Keratinocyte (primary cell): ENCODE data around the gene DAPK3. TPM values are rescaled to one million over a fixed set of nuclear protein-coding genes. Genes with fewer than 3 reads are reported as not detected.
"Not testable (repeated sequence)": the region's sequence is repeated elsewhere in the genome, so short reads cannot be mapped to it uniquely, and the experiment has no call there.

Experiments
- DNase-seq: peaks from one replicate; pipeline ENCODE4 v3.0.0-alpha.2; 2011; ENCODE audit warnings: low read depth, missing footprints, low spot score
- FAIRE-seq: peaks from 2 replicates; lab custom pipeline; 2011; peaks lifted over from hg19 to GRCh38; lab: Jason Lieb, UNC
- H2AFZ ChIP-seq: 2 replicates; pipeline ENCODE4 v1.6.0; 2012; ENCODE audit warnings: low read length, control low read depth, inconsistent platforms; ENCODE audit not compliant: control insufficient read depth
- H3K27ac ChIP-seq: 2 replicates; pipeline ENCODE4 v1.5.1; 2011; ENCODE audit warnings: low read length; ENCODE audit not compliant: control insufficient read depth, insufficient read depth
- H3K27me3 ChIP-seq: 3 replicates; pipeline ENCODE4 v1.6.0; 2011; ENCODE audit warnings: low read length; ENCODE audit not compliant: control insufficient read depth, insufficient read depth; ENCODE audit errors: extremely low read depth
- H3K36me3 ChIP-seq, 2 experiments: 2 replicates in 1 of 2; 3 replicates in 1 of 2; pipeline ENCODE4 v1.5.1; 2011; ENCODE audit warnings: low read length in 2 of 2, mild to moderate bottlenecking in 1 of 2; ENCODE audit not compliant: control insufficient read depth in 2 of 2, insufficient read depth in 2 of 2; ENCODE audit errors: extremely low read depth in 1 of 2
- H3K4me1 ChIP-seq: 3 replicates; pipeline ENCODE4 v1.5.1; 2011; ENCODE audit warnings: low read length; ENCODE audit not compliant: control insufficient read depth, insufficient read depth; ENCODE audit errors: extremely low read depth
- H3K4me2 ChIP-seq: 3 replicates; pipeline ENCODE4 v1.6.0; 2011; ENCODE audit warnings: low read depth, low read length; ENCODE audit not compliant: control insufficient read depth, insufficient read depth; ENCODE audit errors: extremely low read depth
- H3K4me3 ChIP-seq, 3 experiments: fragments of 200-600 bp in 1 of 3; sonication (generic) in 1 of 3; 2 replicates in 2 of 3; 3 replicates in 1 of 3; pipeline ENCODE4 v1.5.1; 2011 to 2016; ENCODE audit warnings: low read length in 3 of 3, mild to moderate bottlenecking in 3 of 3, control low read depth in 2 of 3, inconsistent platforms in 1 of 3, low read depth in 1 of 3, mixed read lengths in 1 of 3, mixed run types in 1 of 3, moderate library complexity in 1 of 3; ENCODE audit not compliant: control insufficient read depth in 2 of 3, insufficient read depth in 2 of 3; ENCODE audit errors: extremely low read depth in 1 of 3
- H3K79me2 ChIP-seq: 2 replicates; pipeline ENCODE4 v1.6.0; 2012; ENCODE audit warnings: low read length; ENCODE audit not compliant: control insufficient read depth, insufficient read depth
- H3K9ac ChIP-seq: 3 replicates; pipeline ENCODE4 v1.6.0; 2011; ENCODE audit warnings: low read length; ENCODE audit not compliant: control insufficient read depth, insufficient read depth; ENCODE audit errors: extremely low read depth
- H3K9me1 ChIP-seq: 3 replicates; pipeline ENCODE4 v1.6.0; 2011; ENCODE audit warnings: low read length; ENCODE audit not compliant: control insufficient read depth, insufficient read depth; ENCODE audit errors: extremely low read depth
- H3K9me3 ChIP-seq: 2 replicates; pipeline ENCODE4 v1.5.1; 2012; ENCODE audit warnings: low read depth, low read length; ENCODE audit not compliant: control insufficient read depth
- H4K20me1 ChIP-seq: 3 replicates; pipeline ENCODE4 v1.6.0; 2011; ENCODE audit warnings: low read length; ENCODE audit not compliant: control insufficient read depth, insufficient read depth; ENCODE audit errors: extremely low read depth
- CTCF ChIP-seq, 3 experiments: IDR thresholded peaks in 1 of 3; conservative IDR thresholded peaks in 1 of 3; optimal IDR thresholded peaks in 1 of 3; 2 replicates in 2 of 3; 3 replicates in 1 of 3; pipeline versions ENCODE3 to v1.5.1; 2011; ENCODE audit warnings: low read length in 3 of 3, mild to moderate bottlenecking in 3 of 3, moderate library complexity in 2 of 3, control low read depth in 1 of 3, inconsistent platforms in 1 of 3; ENCODE audit not compliant: insufficient read depth in 2 of 3; ENCODE audit errors: extremely low read depth in 1 of 3
- EZH2 ChIP-seq: IDR thresholded peaks from one replicate; pipeline ENCODE4 v1.6.1; 2012; ENCODE audit warnings: inconsistent platforms, mild to moderate bottlenecking, low read length, moderate library complexity
- dilution Hi-C: fragments of 300-500 bp; cut with MboI; formaldehyde crosslinking; loops from one replicate; pipeline ENCODE4 v1.7.0; 2020; ENCODE audit warnings: low sequenced_read_pairs; ENCODE audit not compliant: extremely low pct_ligation_motif_present
- polyA plus RNA-seq, 5 experiments: library from polyadenylated mRNA; depleted of rRNA in 3 of 5; stranded (reverse) in 3 of 5; stranded (forward) in 1 of 5; unstranded in 1 of 5; fragments of >200 nt; gene quantifications; 1 replicate in 1 of 5; 2 replicates in 3 of 5; 3 replicates in 1 of 5; pipeline versions ENCODE4 v1.2.1 to v1.2.3, GENCODE V29; 2011 to 2012; ENCODE audit warnings: missing spikeins in 2 of 5, low read depth in 1 of 5, low replicate concordance in 1 of 5

Gene DAPK3
- polyA plus RNA-seq, 1 donor (not counting 4 experiments of a cell fraction or from before 2014, with no cell fraction given) = 57.3 TPM

DNA sequence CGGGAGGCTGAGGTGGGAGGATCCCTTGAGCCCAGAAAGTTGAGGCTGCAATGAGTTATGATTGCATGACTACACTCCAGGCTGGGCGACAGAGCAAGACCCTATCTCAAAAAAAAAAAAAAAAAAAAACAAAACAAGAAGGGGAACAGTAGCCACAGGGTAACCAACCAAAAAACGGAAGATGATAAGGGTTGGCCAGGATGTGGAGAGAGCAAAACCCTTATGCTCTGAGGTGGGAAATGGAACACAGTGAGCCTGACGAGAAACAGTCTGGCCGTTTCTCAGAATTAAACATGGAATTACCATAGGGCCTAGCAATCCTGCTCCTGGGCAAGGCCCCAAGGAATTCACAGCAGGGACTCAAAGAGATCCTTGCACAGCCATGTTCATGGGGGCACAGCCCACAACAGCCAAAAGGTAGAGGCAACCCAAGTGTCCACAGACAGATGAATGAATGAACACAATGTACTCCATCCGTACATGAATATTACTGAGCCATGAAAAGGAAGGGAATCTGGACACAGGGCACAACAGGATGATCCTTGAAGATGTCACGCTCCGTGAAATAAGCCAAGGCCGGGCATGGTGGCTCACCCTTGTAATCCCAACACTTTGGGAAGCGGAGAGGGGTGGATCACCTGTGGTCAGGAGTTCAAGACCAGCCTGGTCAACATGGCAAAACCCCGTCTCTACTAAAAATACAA, 26.7 kb downstream of the DAPK3 start:
- DNase-seq = no peak
- no peak overlapping the region for H3K27ac ChIP-seq
- H3K36me3 ChIP-seq = no peaks in the 10 kb centered on the region
- H3K4me1 ChIP-seq = no peaks in the 10 kb centered on the region
- H3K4me3 ChIP-seq = no peak overlapping the region
- dilution Hi-C loops = no loop called here
- no peak overlapping the region for H2AFZ ChIP-seq
- FAIRE-seq = no peak
- no peaks in the 10 kb centered on the region for H3K27me3 ChIP-seq
- no peak overlapping the region for H3K9ac ChIP-seq
- no peaks in the 10 kb centered on the region for H3K9me3 ChIP-seq
- H4K20me1 ChIP-seq = no peaks in the 10 kb centered on the region
- H3K79me2 ChIP-seq = no peaks in the 10 kb centered on the region
- H3K9me1 ChIP-seq = no peaks in the 10 kb centered on the region
- H3K4me2 ChIP-seq = no peak overlapping the region
- no peak for TF ChIP-seq CTCF (optimal IDR thresholded peaks at IDR 0.05 in 1 of 3, IDR thresholded peaks at IDR 0.05 in 1 of 3, conservative IDR thresholded peaks at IDR 0.05 in 1 of 3; ENCODE audit: extremely low read depth in 1 of 3, insufficient read depth in 2 of 3, low read length in 3 of 3)
- TF ChIP-seq EZH2 = no peak

GRCh38 chr19:3942790-3943409, 28.0 kb downstream of the DAPK3 start:
- TF ChIP-seq CTCF (optimal IDR thresholded peaks at IDR 0.05 in 1 of 3, IDR thresholded peaks at IDR 0.05 in 1 of 3, conservative IDR thresholded peaks at IDR 0.05 in 1 of 3; ENCODE audit: extremely low read depth in 1 of 3, insufficient read depth in 2 of 3, low read length in 3 of 3) (no peak), EZH2 (no peak)
- dilution Hi-C loops = no loop called here
- no peak overlapping the region for H2AFZ ChIP-seq

DNA sequence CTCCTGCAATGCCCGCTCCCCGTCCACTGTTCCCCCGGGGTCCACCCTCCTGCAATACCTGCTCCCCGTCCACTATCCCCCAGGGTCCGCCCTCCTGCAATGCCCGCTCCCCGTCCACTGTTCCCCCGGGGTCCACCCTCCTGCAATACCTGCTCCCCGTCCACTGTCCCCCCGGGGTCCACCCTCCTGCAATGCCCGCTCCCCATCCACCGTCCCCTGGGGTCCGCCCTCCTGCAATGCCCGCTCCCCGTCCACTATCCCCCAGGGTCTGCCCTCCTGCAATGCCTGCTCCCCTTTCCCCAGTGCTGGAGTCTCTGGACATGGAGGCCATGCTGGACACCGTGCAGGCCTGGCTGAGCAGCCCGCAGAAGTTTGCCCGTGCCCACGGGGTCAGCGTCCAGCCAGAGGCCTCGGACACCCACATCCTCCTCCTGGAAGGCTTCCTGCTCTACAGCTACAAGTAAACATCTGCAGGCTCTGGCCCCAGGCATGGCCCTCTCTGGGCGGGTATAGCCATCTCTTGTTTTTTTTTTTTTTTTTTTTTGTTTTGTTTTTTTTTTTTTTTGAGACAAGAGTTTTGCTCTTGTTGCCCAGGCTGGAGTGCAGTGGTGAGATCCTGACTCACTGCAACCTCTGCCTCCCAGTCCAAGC, 32.5 kb downstream of the DAPK3 start:
- H3K27me3 ChIP-seq = peaks cover 15% of the 10 kb centered on the region
- DNase-seq, dilution Hi-C loops, H3K27ac ChIP-seq, FAIRE-seq, H3K4me3 ChIP-seq, H3K4me2 ChIP-seq, H3K36me3 ChIP-seq, H3K9ac ChIP-seq, H2AFZ ChIP-seq, H3K4me1 ChIP-seq, H3K9me3 ChIP-seq, H4K20me1 ChIP-seq, H3K79me2 ChIP-seq, H3K9me1 ChIP-seq: not testable (repeated sequence)

More at GRCh38 chr19:3942790-3943409, 28.0 kb downstream of the DAPK3 start:
- no peaks in the 10 kb centered on the region for H3K9me1 ChIP-seq
- no peak for FAIRE-seq
- H3K4me2 ChIP-seq = no peak overlapping the region
- no peaks in the 10 kb centered on the region for H3K36me3 ChIP-seq
- H4K20me1 ChIP-seq = no peaks in the 10 kb centered on the region
- H3K9ac ChIP-seq = no peak overlapping the region
- no peaks in the 10 kb centered on the region for H3K9me3 ChIP-seq
- DNase-seq = no peak
- no peak overlapping the region for H3K27ac ChIP-seq
- H3K27me3 ChIP-seq = no peaks in the 10 kb centered on the region
- H3K4me1 ChIP-seq = no peaks in the 10 kb centered on the region
- no peak overlapping the region for H3K4me3 ChIP-seq
- no peaks in the 10 kb centered on the region for H3K79me2 ChIP-seq
